ENCODE measurements around the gene HRC.
"Not testable (repeated sequence)": the region's sequence is repeated elsewhere in the genome, so short reads cannot be mapped to it uniquely, and the experiment has no call there.

HRC gene

GRCh38 chr19:49123285-49123684 is 31.9 kb downstream of the HRC start:
- no CpG with 5 or more reads among the region's 11 CpGs for WGBS (ENCODE audit: extremely low coverage, insufficient coverage, low lambda C conversion rate)
- H2BK5ac ChIP-seq (ENCODE audit: low read length); H3K23ac ChIP-seq (ENCODE audit: low read length); H3K4me2 ChIP-seq (ENCODE audit: low read length); H3K4me3 ChIP-seq (ENCODE audit: low read length); H3K4me1 ChIP-seq (ENCODE audit: control insufficient read depth, low read depth, low read length); H3K27me3 ChIP-seq (ENCODE audit: insufficient read depth, low read length, poor library complexity); H3K36me3 ChIP-seq (ENCODE audit: control insufficient read depth, insufficient read depth, low read length); H3K18ac ChIP-seq (ENCODE audit: low read length); H3K4ac ChIP-seq (ENCODE audit: low read depth, low read length); H3K27ac ChIP-seq (ENCODE audit: low read depth, low read length); H3K79me2 ChIP-seq (ENCODE audit: control insufficient read depth, insufficient read depth, low read length); H4K5ac ChIP-seq (ENCODE audit: low read length); H2BK120ac ChIP-seq (ENCODE audit: low read depth, low read length); DNase-seq; H3K9ac ChIP-seq (ENCODE audit: low read length); H3K79me1 ChIP-seq (ENCODE audit: low read length); H2AK5ac ChIP-seq (ENCODE audit: low read length); H3K56ac ChIP-seq (ENCODE audit: low read length); H2BK15ac ChIP-seq (replicated peaks; ENCODE audit: low read depth); H4K8ac ChIP-seq (ENCODE audit: low read depth, low read length): not testable (repeated sequence)

GRCh38 chr19:49121841-49122240 is 33.4 kb downstream of the HRC start:
- H3K4me3 ChIP-seq (ENCODE audit: low read length); H3K23ac ChIP-seq (ENCODE audit: low read length); H2BK120ac ChIP-seq (ENCODE audit: low read depth, low read length); H3K36me3 ChIP-seq (ENCODE audit: control insufficient read depth, insufficient read depth, low read length); H3K9ac ChIP-seq (ENCODE audit: low read length); H3K4me2 ChIP-seq (ENCODE audit: low read length); H3K27me3 ChIP-seq (ENCODE audit: insufficient read depth, low read length, poor library complexity); H4K8ac ChIP-seq (ENCODE audit: low read depth, low read length); H2BK15ac ChIP-seq (replicated peaks; ENCODE audit: low read depth); H3K27ac ChIP-seq (ENCODE audit: low read depth, low read length); H3K4me1 ChIP-seq (ENCODE audit: control insufficient read depth, low read depth, low read length); H3K56ac ChIP-seq (ENCODE audit: low read length); H3K4ac ChIP-seq (ENCODE audit: low read depth, low read length); H4K5ac ChIP-seq (ENCODE audit: low read length); H3K18ac ChIP-seq (ENCODE audit: low read length); DNase-seq; H3K79me2 ChIP-seq (ENCODE audit: control insufficient read depth, insufficient read depth, low read length); H2BK5ac ChIP-seq (ENCODE audit: low read length); H3K79me1 ChIP-seq (ENCODE audit: low read length); H2AK5ac ChIP-seq (ENCODE audit: low read length): not testable (repeated sequence)
- no CpG with 5 or more reads among the region's 10 CpGs for WGBS (ENCODE audit: extremely low coverage, insufficient coverage, low lambda C conversion rate)

- Histone ChIP-seq H4K8ac (ENCODE audit: low read depth, low read length) (no peak overlapping the region), H3K4me2 (ENCODE audit: low read length) (no peak overlapping the region), H3K4me1 (ENCODE audit: control insufficient read depth, low read depth, low read length) (no peaks in the 10 kb centered on the region), H3K27ac (ENCODE audit: low read depth, low read length) (no peak overlapping the region), H3K79me1 (ENCODE audit: low read length) (no peaks in the 10 kb centered on the region), H3K9ac (ENCODE audit: low read length) (no peak overlapping the region), H3K18ac (ENCODE audit: low read length) (no peak overlapping the region), H3K79me2 (ENCODE audit: control insufficient read depth, insufficient read depth, low read length) (no peaks in the 10 kb centered on the region), H2BK15ac (replicated peaks; ENCODE audit: low read depth) (no peak overlapping the region), H2BK120ac (ENCODE audit: low read depth, low read length) (no peak overlapping the region), H3K36me3 (ENCODE audit: control insufficient read depth, insufficient read depth, low read length) (no peaks in the 10 kb centered on the region), H3K27me3 (ENCODE audit: insufficient read depth, low read length, poor library complexity) (peaks cover 7% of the 10 kb centered on the region), H3K56ac (ENCODE audit: low read length) (no peak overlapping the region), H3K4me3 (ENCODE audit: low read length) (no peak overlapping the region), H3K23ac (ENCODE audit: low read length) (no peak overlapping the region), H3K4ac (ENCODE audit: low read depth, low read length) (no peak overlapping the region), H2BK5ac (ENCODE audit: low read length) (no peak overlapping the region), H4K5ac (ENCODE audit: low read length) (no peak overlapping the region), H2AK5ac (ENCODE audit: low read length) (no peak overlapping the region)
- WGBS (ENCODE audit: extremely low coverage, insufficient coverage, low lambda C conversion rate) = no CpG with 5 or more reads among the region's 2 CpGs
- no peak for DNase-seq
Observed at GRCh38 chr19:49120868-49121267, 34.3 kb downstream of the HRC start.

GRCh38 chr19:49120325-49120683 is 34.9 kb downstream of the HRC start:
- Histone ChIP-seq H3K27ac (ENCODE audit: low read depth, low read length) (no peak overlapping the region), H3K4me1 (ENCODE audit: control insufficient read depth, low read depth, low read length) (no peaks in the 10 kb centered on the region), H3K79me2 (ENCODE audit: control insufficient read depth, insufficient read depth, low read length) (no peaks in the 10 kb centered on the region), H3K23ac (ENCODE audit: low read length) (no peak overlapping the region), H3K56ac (ENCODE audit: low read length) (no peak overlapping the region), H2AK5ac (ENCODE audit: low read length) (no peak overlapping the region), H2BK120ac (ENCODE audit: low read depth, low read length) (no peak overlapping the region), H3K79me1 (ENCODE audit: low read length) (no peaks in the 10 kb centered on the region), H4K8ac (ENCODE audit: low read depth, low read length) (no peak overlapping the region), H3K9ac (ENCODE audit: low read length) (no peak overlapping the region), H3K4me2 (ENCODE audit: low read length) (no peak overlapping the region), H4K5ac (ENCODE audit: low read length) (no peak overlapping the region), H2BK5ac (ENCODE audit: low read length) (no peak overlapping the region), H2BK15ac (replicated peaks; ENCODE audit: low read depth) (no peak overlapping the region), H3K4ac (ENCODE audit: low read depth, low read length) (no peak overlapping the region), H3K18ac (ENCODE audit: low read length) (no peak overlapping the region), H3K4me3 (ENCODE audit: low read length) (no peak overlapping the region), H3K36me3 (ENCODE audit: control insufficient read depth, insufficient read depth, low read length) (no peaks in the 10 kb centered on the region), H3K27me3 (ENCODE audit: insufficient read depth, low read length, poor library complexity) (peaks cover 7% of the 10 kb centered on the region)
- no peak for DNase-seq
- no CpG with 5 or more reads among the region's 16 CpGs for WGBS (ENCODE audit: extremely low coverage, insufficient coverage, low lambda C conversion rate)

GRCh38 chr19:49119411-49120324 is 35.5 kb downstream of the HRC start, which contains the start of gene PPFIA3:
TSS of gene PPFIA3 (plus strand) at chr19:49119544. CDS start at chr19:49127874, 8,330 bp downstream.
- Histone ChIP-seq H3K23ac (ENCODE audit: low read length) (no peak within 1 kb of the TSS), H3K4me2 (ENCODE audit: low read length) (peak within 1 kb of the TSS; percentile 55), H3K4me3 (ENCODE audit: low read length) (peak within 1 kb of the TSS; percentile 64), H4K5ac (ENCODE audit: low read length) (no peak within 1 kb of the TSS), H3K18ac (ENCODE audit: low read length) (peak within 1 kb of the TSS; percentile 81), H4K8ac (ENCODE audit: low read depth, low read length) (no peak within 1 kb of the TSS), H2AK5ac (ENCODE audit: low read length) (no peak within 1 kb of the TSS), H3K9ac (ENCODE audit: low read length) (peak within 1 kb of the TSS; percentile 87), H3K4ac (ENCODE audit: low read depth, low read length) (peak within 1 kb of the TSS; percentile 75), H3K27ac (ENCODE audit: low read depth, low read length) (peak within 1 kb of the TSS; percentile 15), H2BK5ac (ENCODE audit: low read length) (peak within 1 kb of the TSS; percentile 55), H3K79me2 (ENCODE audit: control insufficient read depth, insufficient read depth, low read length) (no peaks in the 10 kb centered on the region), H3K56ac (ENCODE audit: low read length) (peak within 1 kb of the TSS; percentile 93), H3K79me1 (ENCODE audit: low read length) (no peaks in the 10 kb centered on the region), H2BK120ac (ENCODE audit: low read depth, low read length) (no peak within 1 kb of the TSS), H2BK15ac (replicated peaks; ENCODE audit: low read depth) (no peak within 1 kb of the TSS), H3K36me3 (ENCODE audit: control insufficient read depth, insufficient read depth, low read length) (no peaks in the 10 kb centered on the region), H3K4me1 (ENCODE audit: control insufficient read depth, low read depth, low read length) (no peaks in the 10 kb centered on the region), H3K27me3 (ENCODE audit: insufficient read depth, low read length, poor library complexity) (peaks cover 7% of the 10 kb centered on the region)
- no CpG with 5 or more reads among the region's 90 CpGs for WGBS (ENCODE audit: extremely low coverage, insufficient coverage, low lambda C conversion rate)
- DNase-seq = peak; percentile 57

All from mesendoderm (in vitro differentiated cells).